GM10248 (cell line): ENCODE results near the gene CEP126.

Source experiments
- CTCF ChIA-PET: fragments of 300-600 bp; sonication (Branson Sonifier 250); formaldehyde crosslinking; extraction: SDS; loops from one replicate; lab custom pipeline; 2021; ENCODE audit warnings: antibody characterized with exemption; lab: Yijun Ruan, JAX
- POLR2A ChIA-PET: fragments of 350-650 bp; sonication (Branson Sonifier 250); formaldehyde crosslinking; extraction: SDS; loops from one replicate; lab custom pipeline; 2020; ENCODE audit warnings: antibody characterized with exemption; lab: Yijun Ruan, JAX
- DNase-seq: peaks from one replicate; pipeline ENCODE4 v3.0.0; 2012; ENCODE audit errors: extremely low spot score
- TF ChIP-seq, protein P1 (sequence below): IDR thresholded peaks from 2 replicates; pipeline ENCODE4 v1.5.1; 2012; ENCODE audit warnings: mild to moderate bottlenecking, low read depth; ENCODE audit errors: extremely low read depth, missing control alignments, control extremely low read depth

Gene CEP126

DNA sequence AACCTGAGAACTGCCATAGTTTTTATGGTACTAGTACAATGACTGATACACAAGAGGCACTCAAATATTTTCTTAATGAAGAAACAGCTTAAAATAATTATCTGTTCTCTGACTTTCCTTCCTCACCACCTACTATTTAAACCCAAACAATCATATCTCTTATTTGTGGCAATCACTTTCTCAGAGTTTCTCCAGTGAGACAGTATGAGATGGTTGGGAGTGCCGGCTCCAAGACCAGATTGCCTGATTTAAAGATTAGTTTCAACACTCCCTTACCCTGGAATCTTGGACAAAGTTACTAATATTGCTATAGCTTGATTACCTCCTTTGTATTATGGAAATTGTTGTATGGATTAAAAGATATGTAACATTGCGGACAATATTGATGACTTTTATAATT is 5.7 kb upstream of the CEP126 start:
- DNase-seq: no peak
- ChIA-PET CTCF (no interaction called here), POLR2A (no interaction called here)
- TF ChIP-seq, protein P1, sequence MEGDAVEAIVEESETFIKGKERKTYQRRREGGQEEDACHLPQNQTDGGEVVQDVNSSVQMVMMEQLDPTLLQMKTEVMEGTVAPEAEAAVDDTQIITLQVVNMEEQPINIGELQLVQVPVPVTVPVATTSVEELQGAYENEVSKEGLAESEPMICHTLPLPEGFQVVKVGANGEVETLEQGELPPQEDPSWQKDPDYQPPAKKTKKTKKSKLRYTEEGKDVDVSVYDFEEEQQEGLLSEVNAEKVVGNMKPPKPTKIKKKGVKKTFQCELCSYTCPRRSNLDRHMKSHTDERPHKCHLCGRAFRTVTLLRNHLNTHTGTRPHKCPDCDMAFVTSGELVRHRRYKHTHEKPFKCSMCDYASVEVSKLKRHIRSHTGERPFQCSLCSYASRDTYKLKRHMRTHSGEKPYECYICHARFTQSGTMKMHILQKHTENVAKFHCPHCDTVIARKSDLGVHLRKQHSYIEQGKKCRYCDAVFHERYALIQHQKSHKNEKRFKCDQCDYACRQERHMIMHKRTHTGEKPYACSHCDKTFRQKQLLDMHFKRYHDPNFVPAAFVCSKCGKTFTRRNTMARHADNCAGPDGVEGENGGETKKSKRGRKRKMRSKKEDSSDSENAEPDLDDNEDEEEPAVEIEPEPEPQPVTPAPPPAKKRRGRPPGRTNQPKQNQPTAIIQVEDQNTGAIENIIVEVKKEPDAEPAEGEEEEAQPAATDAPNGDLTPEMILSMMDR: no peak

DNA sequence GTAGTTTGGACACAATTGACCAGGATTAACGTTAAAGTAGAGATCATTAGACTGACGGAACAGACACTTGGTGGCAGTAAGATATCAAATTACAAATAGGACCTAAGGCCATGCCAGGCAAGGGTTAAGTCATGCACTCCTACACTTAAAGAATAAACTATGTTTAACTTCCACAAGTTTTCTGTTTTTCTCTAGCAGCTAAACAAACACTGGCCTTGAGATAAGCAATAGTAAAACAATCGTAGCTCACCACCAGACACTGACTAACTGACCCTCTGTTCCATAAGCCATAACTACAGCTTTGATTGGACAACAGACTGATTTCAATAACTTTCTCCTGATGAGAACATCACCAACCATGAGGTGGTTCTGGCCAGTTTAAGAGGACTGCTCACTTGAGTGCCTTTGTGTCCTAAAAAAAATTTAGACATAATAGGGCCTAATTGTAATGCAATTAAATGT is 2.0 kb upstream of the CEP126 start:
- POLR2A ChIA-PET: no interaction called here
- TF ChIP-seq, protein P1: no peak
- no peak for DNase-seq
- CTCF ChIA-PET: interaction anchor here (1.0 kb wide), 1 partner anchor 8 kb away, joined by 3 read pairs; no protein-coding TSS in a partner anchor

DNA sequence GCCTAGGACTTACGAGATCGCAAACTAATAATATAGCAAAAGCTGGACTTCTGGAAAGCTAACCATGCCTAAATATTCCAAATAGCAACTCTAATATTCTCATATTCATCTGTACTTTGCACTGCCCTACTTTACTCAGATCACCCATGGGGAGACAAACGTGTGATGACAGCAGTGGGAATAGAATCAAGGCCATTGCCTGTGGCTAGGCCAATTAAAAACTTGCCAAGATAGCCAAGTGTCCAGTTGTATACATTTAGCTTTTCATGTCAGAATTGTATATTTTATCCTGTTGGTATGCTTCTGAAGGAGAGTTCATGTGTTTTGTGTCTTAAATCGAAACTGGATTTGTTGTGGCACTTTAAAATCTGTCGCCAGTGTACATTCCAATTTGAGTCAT is 1.2 kb upstream of the CEP126 start:
- ChIA-PET POLR2A (no interaction called here), CTCF (interaction anchor here (1.0 kb wide), 1 partner anchor 9 kb away, joined by 3 read pairs; no protein-coding TSS in a partner anchor)
- DNase-seq: no peak

DNA sequence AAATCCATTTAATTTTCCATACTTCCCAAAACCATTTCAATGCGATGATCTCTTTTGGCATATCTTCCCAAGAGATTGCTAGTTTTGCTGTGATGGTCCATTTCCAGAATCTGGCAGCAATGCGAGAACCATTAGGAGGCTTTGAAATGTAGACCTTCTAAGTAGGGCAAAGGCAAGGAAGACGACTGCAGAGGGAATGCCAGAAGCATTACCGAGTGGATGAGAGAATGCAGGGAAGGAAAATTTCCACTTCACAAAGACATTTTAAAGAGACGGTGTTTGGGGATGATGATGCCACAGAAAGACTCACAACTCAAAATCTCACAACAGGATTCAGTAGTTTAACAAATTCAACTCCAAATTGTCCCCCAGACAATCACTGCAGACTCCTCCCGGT is 471 bp upstream of the CEP126 start:
- DNase-seq: no peak
- TF ChIP-seq, protein P1: no peak
- CTCF ChIA-PET: interaction anchor here (0.7 to 1.2 kb wide), 3 partner anchors 10 to 94 kb away, joined by 4 to 6 read pairs (median 6); no protein-coding TSS in a partner anchor
- POLR2A ChIA-PET: no interaction called here

More for the DNA sequence above, 1.2 kb upstream of the CEP126 start:
- TF ChIP-seq, protein P1: no peak

DNA sequence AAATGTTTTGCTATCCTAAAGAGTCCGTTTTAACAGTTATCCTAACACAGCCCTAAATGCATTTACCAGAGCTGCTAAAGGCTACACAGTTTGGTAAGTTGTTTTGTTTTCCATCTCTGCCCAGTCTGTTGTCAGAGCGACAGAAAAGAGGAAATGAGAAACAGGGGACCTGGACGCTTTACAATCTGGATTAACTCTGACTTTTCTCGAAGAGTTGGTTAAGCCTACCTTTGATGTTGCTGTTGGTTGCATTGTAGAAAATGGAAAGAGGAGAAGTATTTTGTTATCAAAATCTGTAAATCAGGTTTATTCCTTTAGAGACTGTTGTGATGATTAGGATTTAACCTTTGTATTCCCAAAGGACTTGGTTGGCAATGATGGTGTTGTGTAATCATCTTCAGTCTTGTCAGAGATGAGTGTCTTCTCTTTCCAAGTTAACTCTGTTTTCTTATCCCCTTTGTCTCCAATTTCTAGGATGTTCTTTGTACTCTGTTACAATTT is 1.0 kb downstream of the CEP126 start:
- peak; percentile 31 for DNase-seq
- TF ChIP-seq, protein P1: no peak
- ChIA-PET POLR2A (no interaction called here), CTCF (no interaction called here)

DNA sequence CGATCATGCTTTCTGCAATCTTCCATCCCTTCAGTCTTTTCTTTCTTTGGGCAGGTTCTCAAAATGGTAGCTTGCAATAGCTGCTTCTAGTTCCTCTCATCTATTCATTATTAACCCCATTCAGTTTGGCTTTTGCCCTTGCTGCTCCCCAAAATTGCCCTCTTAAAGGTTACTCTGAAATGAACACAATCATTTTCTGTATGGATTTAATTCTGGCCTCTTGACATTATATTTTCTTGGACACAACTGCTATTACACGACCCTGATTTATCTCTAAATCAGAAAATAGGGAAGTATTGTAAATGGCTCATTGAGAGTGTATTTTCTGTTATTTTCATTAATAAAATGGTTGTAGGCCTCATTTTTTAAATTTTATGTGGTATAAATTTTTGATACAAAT is 1.6 kb downstream of the CEP126 start, which contains the start of gene ANGPTL5:
Gene ANGPTL5, minus strand, starts transcription at position 101 of the 400 bp plus-strand sequence. CDS start 8,613 bp downstream, outside the sequence.
- no peak for DNase-seq
- ChIA-PET CTCF (no interaction called here), POLR2A (no interaction called here)
- TF ChIP-seq, protein P1: no peak
